ENCODE measurements around the gene ZNF865. TPM values are rescaled to one million over a fixed set of nuclear protein-coding genes. Genes with fewer than 3 reads are reported as not detected.
A peak's percentile ranks its signal among the peaks of the same experiment; 100 is the strongest.

ZNF865 gene
- total and polyA plus RNA-seq, 2 of the 4 experiments (the other 2 are of a cell fraction): under 0.01 to 4.6 TPM

GRCh38 chr19:55640043-55640576 lies 34.7 kb downstream of the ZNF865 start (continued):
- TF ChIP-seq RAD21 (IDR thresholded peaks at IDR 0.05; ENCODE audit: low read length): peak; percentile 45

- Histone ChIP-seq H2BK15ac (ENCODE audit: low read depth, low read length) (no peak within 1 kb of the TSS), H2BK5ac (ENCODE audit: low read depth, low read length, poor library complexity, severe bottlenecking) (peak within 1 kb of the TSS; percentile 69), H3K9ac (ENCODE audit: low read depth, low read length) (peak within 1 kb of the TSS; percentile 81), H3K36me3 (ENCODE audit: control insufficient read depth, insufficient read depth, low read length) (peaks cover 14% of the 10 kb centered on the region; the same call in 1 of the 2 replicates), H3K56ac (ENCODE audit: extremely low read depth, insufficient read depth, low read length) (peak within 1 kb of the TSS; percentile 98), H3K79me1 (ENCODE audit: low read depth in 1 of 2, low read length in 2 of 2) (peaks cover 31 to 85% of the 10 kb centered on the region in 2 experiments), H3K27me3 (ENCODE audit: control insufficient read depth, insufficient read depth, low read length) (no peaks in the 10 kb centered on the region), H3K27ac (ENCODE audit: insufficient read depth, low read length) (peak within 1 kb of the TSS; percentile 76), H4K20me1 (ENCODE audit: insufficient read depth, low read length) (0 out of 2 replicates have a peak, but pooled peaks cover 9% of the 10 kb centered on the region), H3K4me1 (ENCODE audit: control insufficient read depth, insufficient read depth, low read length) (peaks cover 19% of the 10 kb centered on the region), H4K5ac (ENCODE audit: low read depth, low read length) (peak within 1 kb of the TSS; percentile 88), H3K14ac (replicated peaks; ENCODE audit: low read depth, low read length) (peak within 1 kb of the TSS; percentile 98), H2BK120ac (ENCODE audit: low read depth, low read length) (peak within 1 kb of the TSS; percentile 28; the same call in 1 of the 2 replicates), H3K9me1 (ENCODE audit: insufficient read depth, low read length) (peaks cover 13% of the 10 kb centered on the region), H3K4me2 (ENCODE audit: low read depth, low read length) (peak within 1 kb of the TSS; percentile 93), H2AK5ac (ENCODE audit: low read depth, low read length) (peak within 1 kb of the TSS; percentile 72), H2BK20ac (ENCODE audit: low read depth, low read length) (no peak within 1 kb of the TSS; the same call in 1 of the 2 replicates), H2AK9ac (replicated peaks; ENCODE audit: low read depth, low read length, poor library complexity) (peak within 1 kb of the TSS; percentile 99), H3K23ac (ENCODE audit: low read depth, low read length) (peak within 1 kb of the TSS; percentile 99), H3K9me3 (ENCODE audit: control insufficient read depth, insufficient read depth, low read length) (no peaks in the 10 kb centered on the region), H4K91ac (ENCODE audit: insufficient read depth, low read depth, low read length) (peak within 1 kb of the TSS; percentile 90), H2AFZ (replicated peaks; ENCODE audit: low read length, poor library complexity) (peak within 1 kb of the TSS; percentile 90), H3K4ac (ENCODE audit: low read depth, low read length) (peak within 1 kb of the TSS; percentile 97), H3K18ac (ENCODE audit: low read depth, low read length) (peak within 1 kb of the TSS; percentile 73), H4K8ac (ENCODE audit: low read depth in 2 of 2, low read length in 2 of 2) (peak within 1 kb of the TSS; percentile 85 to 89), H3K4me3 (ENCODE audit: insufficient read depth, low read depth, low read length) (peak within 1 kb of the TSS; percentile 74)
- TF ChIP-seq MAZ (IDR thresholded peaks at IDR 0.05; ENCODE audit: borderline replicate concordance, low read depth, low read length) (peak; percentile 79; the same call in 1 of the 2 replicates), RCOR1 (IDR thresholded peaks at IDR 0.05; ENCODE audit: insufficient replicate concordance, low read length) (no peak)
- in situ Hi-C loops (cut with MboI; ENCODE audit: low sequenced_read_pairs): loop anchor here (25.0 kb wide), 2 partner anchors 354 to 528 kb away; partner anchors contain the start of genes BRSK1, HSPBP1 and PPP1R12C
- intact Hi-C loops (cut with micrococcal nuclease): no loop called here
- 1% methylated on average over 43 of the region's 89 CpGs; no CpG with 5 or more reads in 1 of the 2 experiments for WGBS, 2 experiments (ENCODE audit: extremely low coverage in 2 of 2, insufficient read length in 1 of 2)
- ATAC-seq (ENCODE audit: low read depth) (peak; percentile 68), DNase-seq (peak; percentile 78)
- ChIA-PET CTCF (no interaction called here), POLR2A (ENCODE audit: unreplicated experiment) (interaction anchor here (0.6 to 0.7 kb wide), 3 partner anchors 9 to 156 kb away, joined by 6 to 21 read pairs (median 6); no protein-coding TSS in a partner anchor)
- dilution Hi-C loops (cut with HindIII; ENCODE audit: low sequenced_read_pairs, unreplicated experiment): no loop called here
- BruUV-seq (replicated peaks): no TSS peak
Measured at GRCh38 chr19:55640577-55641425, 35.4 kb downstream of the ZNF865 start, which contains the start of gene ZNF580. Gene ZNF580 (plus strand): TSS chr19:55641002. CDS start chr19:55642509, 1,507 bp downstream.

Data from IMR-90 (cell line).